K562 (cell line): Measurements from ENCODE around the gene RAPSN. TPM values are rescaled to one million over a fixed set of nuclear protein-coding genes. Genes with fewer than 3 reads are reported as not detected.

Source experiments
- ATF3 ChIP-seq, 2 experiments: fragments of 450-650 bp in 1 of 2; sonication (generic) in 1 of 2; formaldehyde crosslinking in 1 of 2; IDR thresholded peaks in 1 of 2; conservative IDR thresholded peaks in 1 of 2; 2 replicates each; pipeline versions ENCODE4 v1.6.1 to v1.8.1; 2016 to 2023; ENCODE audit warnings: mild to moderate bottlenecking in 2 of 2, moderate library complexity in 2 of 2, inconsistent platforms in 1 of 2, missing genetic modification reagents in 1 of 2
- BRCA1 ChIP-seq, 2 experiments: fragments of 450-650 bp in 1 of 2; sonication (generic) in 1 of 2; formaldehyde crosslinking in 1 of 2; IDR thresholded peaks; 2 replicates each; pipeline versions ENCODE4 v1.5.0 to v1.6.1; 2017 to 2020; ENCODE audit warnings: mild to moderate bottlenecking in 1 of 2, missing genetic modification reagents in 1 of 2
- CCAR2 ChIP-seq: fragments of 200-400 bp; formaldehyde crosslinking; IDR thresholded peaks from 2 replicates; pipeline ENCODE4 v1.6.1; 2017; ENCODE audit warnings: mild to moderate bottlenecking, low read depth, low read length
- CHD4 ChIP-seq: fragments of 200-600 bp; sonication (generic); IDR thresholded peaks from 3 replicates; pipeline ENCODE4 v1.6.1; 2012; ENCODE audit warnings: low read depth, mild to moderate bottlenecking, mixed read lengths, low read length, inconsistent platforms; ENCODE audit not compliant: insufficient read depth, insufficient replicate concordance, poor library complexity, severe bottlenecking
- ELF4 ChIP-seq: fragments of 450-650 bp; formaldehyde crosslinking; IDR thresholded peaks from 2 replicates; pipeline ENCODE4 v1.4.0; 2022; ENCODE audit warnings: missing genetic modification characterization
- EP400 ChIP-seq: fragments of 450-650 bp; IDR thresholded peaks from 2 replicates; pipeline ENCODE4 v1.6.1; 2017; ENCODE audit warnings: antibody characterized with exemption, mild to moderate bottlenecking, moderate library complexity
- HMGN3 ChIP-seq: IDR thresholded peaks from 2 replicates; pipeline ENCODE4 v1.6.1; 2011; ENCODE audit warnings: borderline replicate concordance, low read depth, mild to moderate bottlenecking, mixed read lengths, low read length; ENCODE audit not compliant: insufficient read length; ENCODE audit errors: extremely low read depth
- MED1 ChIP-seq: sonication (generic); formaldehyde crosslinking; IDR thresholded peaks from 2 replicates; pipeline ENCODE4 v1.8.1; 2023; ENCODE audit warnings: missing genetic modification reagents, borderline replicate concordance
- NUFIP1 ChIP-seq: fragments of 450-650 bp; IDR thresholded peaks from 2 replicates; pipeline ENCODE4 v1.6.1; 2018; ENCODE audit not compliant: partially characterized antibody
- OTX1 ChIP-seq: fragments of 450-650 bp; formaldehyde crosslinking; IDR thresholded peaks from 2 replicates; pipeline ENCODE4 v1.4.0; 2022; ENCODE audit warnings: mild to moderate bottlenecking
- PYGO2 ChIP-seq: fragments of 450-650 bp; IDR thresholded peaks from 2 replicates; pipeline ENCODE4 v1.6.1; 2016; ENCODE audit warnings: mild to moderate bottlenecking, missing genetic modification characterization, moderate library complexity, missing compliant biosample characterization
- RHOXF2B ChIP-seq: fragments of 250-450 bp; sonication (Bioruptor Pico); conservative IDR thresholded peaks from 2 replicates; pipeline ENCODE4 v1.5.1; 2021
- SREBF1 ChIP-seq: fragments of 150-350 bp; IDR thresholded peaks from 2 replicates; pipeline ENCODE4 v1.6.1; 2014; ENCODE audit warnings: antibody characterized with exemption, low read depth, low read length, borderline replicate concordance
- ZBTB12 ChIP-seq: fragments of 250-450 bp; sonication (Bioruptor Pico); IDR thresholded peaks from 2 replicates; pipeline ENCODE4 v1.4.0; 2020
- ZNF140 ChIP-seq: fragments of 250-450 bp; sonication (Bioruptor Pico); IDR thresholded peaks from 2 replicates; pipeline ENCODE4 v1.8.0; 2021; ENCODE audit warnings: moderate library complexity, mild to moderate bottlenecking, inconsistent platforms
- ZNF280B ChIP-seq: fragments of 250-450 bp; sonication (Bioruptor Pico); IDR thresholded peaks from 2 replicates; pipeline ENCODE4 v1.5.1; 2021; ENCODE audit warnings: mild to moderate bottlenecking
- ZNF41 ChIP-seq: fragments of 250-450 bp; sonication (Bioruptor Pico); conservative IDR thresholded peaks from 2 replicates; pipeline ENCODE4 v1.4.0; 2020; ENCODE audit warnings: mild to moderate bottlenecking
- ZNF592 ChIP-seq: fragments of 450-650 bp; IDR thresholded peaks from 2 replicates; pipeline ENCODE4 v1.6.1; 2017; ENCODE audit warnings: antibody characterized with exemption, mild to moderate bottlenecking
- polyA plus RNA-seq, 8 experiments: library from polyadenylated mRNA; depleted of rRNA in 4 of 8; stranded (reverse) in 5 of 8; unstranded in 3 of 8; fragments of >200 nt; fragmentation: Nextera tagmentation in 2 of 8; fragmentation: Illumina TruSeq in 1 of 8; extraction: Ambion mirVana in 2 of 8; extraction: Trizol in 1 of 8; gene quantifications; 2 replicates each; pipeline versions ENCODE4 v1.2.1 to v1.2.3, GENCODE V29; 2011 to 2014; ENCODE audit warnings: inconsistent platforms in 1 of 8, missing spikeins in 1 of 8
- total RNA-seq, 7 experiments: library from RNA; depleted of rRNA in 6 of 7; stranded (reverse); fragments of >200 nt in 6 of 7; fragmentation: Illumina TruSeq in 2 of 7; extraction: Trizol in 2 of 7; gene quantifications; 2 replicates each; pipeline versions ENCODE4 v1.2.1 to v1.2.3, GENCODE V29; 2011 to 2021; ENCODE audit warnings: low replicate concordance in 1 of 7

Gene RAPSN
- total and polyA plus RNA-seq, 9 of the 15 experiments (the other 6 are each of a cell fraction or from before 2014, with no cell fraction given) = 0.06 to 0.11 TPM; not detected in 7

GRCh38 chr11:47393163-47394049, 55.5 kb downstream of the RAPSN start (continued):
- TF ChIP-seq ZNF592 (peak; percentile 82), RHOXF2B (CRISPR knock-in tag) (no peak), HMGN3 (no peak), PYGO2 (tag) (no peak), NUFIP1 (no peak), ZBTB12 (CRISPR knock-in tag) (no peak), OTX1 (CRISPR knock-in tag) (no peak), ZNF140 (no peak), CCAR2 (no peak), BRCA1 (IDR thresholded peaks at IDR 0.05) (no peak), BRCA1 (CRISPR knock-in tag; IDR thresholded peaks at IDR 0.05) (no peak), ZNF41 (CRISPR knock-in tag) (no peak), ATF3 (IDR thresholded peaks at IDR 0.05) (no peak), ATF3 (CRISPR knock-in tag; conservative IDR thresholded peaks at IDR 0.05) (no peak), CHD4 (no peak), SREBF1 (no peak), ZNF280B (CRISPR knock-in tag) (no peak), EP400 (no peak), ELF4 (CRISPR knock-in tag) (no peak), MED1 (no peak)
